ENCODE measurements around the gene TMEM74B. TPM values are rescaled to one million over a fixed set of nuclear protein-coding genes. Genes with fewer than 3 reads are reported as not detected.

Gene TMEM74B
- total and polyA plus RNA-seq, 10 donors, result 0.46 to 2.7 (median 0.77) TPM; not detected in 1

GRCh38 chr20:1146957-1147356 lies 37.8 kb downstream of the TMEM74B start:
- no peaks in the 10 kb centered on the region for H3K27me3 ChIP-seq (replicated peaks in 1 of 7)
- intact Hi-C loops (cut with DNase I; ENCODE audit: low total_unique reads), result no loop called here
- TF ChIP-seq POLR2AphosphoS5 (IDR thresholded peaks at IDR 0.05) (no peak), POLR2A (IDR thresholded peaks at IDR 0.05) (no peak), CTCF (IDR thresholded peaks at IDR 0.05 in 8 of 11, conservative IDR thresholded peaks at IDR 0.05 in 3 of 11) (no peak)
- no peak overlapping the region for H3K27ac ChIP-seq
- WGBS, 5 donors, result 90 to 97% (median 93%) methylated on average over 5 of the region's 5 CpGs
- H3K36me3 ChIP-seq, result peaks cover 0 to 99% (median 36%) of the 10 kb centered on the region in 6 donors
- peaks cover 0 to 13% (median 0%) of the 10 kb centered on the region in 6 donors for H3K4me1 ChIP-seq
- H3K9me3 ChIP-seq, result no peaks in the 10 kb centered on the region
- DNase-seq, result no peak
- no peak overlapping the region for H3K4me3 ChIP-seq

GRCh38 chr20:1144401-1145172 lies 40.2 kb downstream of the TMEM74B start:
- no peak for DNase-seq
- no peaks in the 10 kb centered on the region for H3K9me3 ChIP-seq
- peaks cover 0 to 13% (median 0%) of the 10 kb centered on the region in 6 donors for H3K4me1 ChIP-seq
- H3K36me3 ChIP-seq, result peaks cover 0 to 99% (median 51%) of the 10 kb centered on the region in 6 donors
- H3K27me3 ChIP-seq (replicated peaks in 1 of 7), result no peaks in the 10 kb centered on the region
- 81 to 93% (median 92%) methylated on average over 10 of the region's 10 CpGs for WGBS, 5 donors
- H3K4me3 ChIP-seq, result no peak overlapping the region
- no peak overlapping the region for H3K27ac ChIP-seq
- TF ChIP-seq CTCF (IDR thresholded peaks at IDR 0.05 in 8 of 11, conservative IDR thresholded peaks at IDR 0.05 in 3 of 11), result no peak
- TF ChIP-seq POLR2A (IDR thresholded peaks at IDR 0.05), result no peak
- intact Hi-C loops (cut with DNase I; ENCODE audit: low total_unique reads), result no loop called here

- no peak overlapping the region for H3K4me3 ChIP-seq
- H3K9me3 ChIP-seq, result no peaks in the 10 kb centered on the region
- 80 to 84% (median 83%) methylated on average over 4 of the region's 4 CpGs for WGBS, 5 donors
- H3K4me1 ChIP-seq, result peaks cover 0 to 22% (median 0%) of the 10 kb centered on the region in 6 donors
- H3K27ac ChIP-seq, result no peak overlapping the region
- H3K36me3 ChIP-seq, result peaks cover 3 to 94% (median 80%) of the 10 kb centered on the region in 6 donors
- H3K27me3 ChIP-seq (replicated peaks in 1 of 7), result no peaks in the 10 kb centered on the region
- intact Hi-C loops (cut with DNase I; ENCODE audit: low total_unique reads), result no loop called here
- no peak for DNase-seq
- TF ChIP-seq POLR2A (IDR thresholded peaks at IDR 0.05), result no peak
- TF ChIP-seq POLR2AphosphoS5 (IDR thresholded peaks at IDR 0.05), result no peak
- no peak for TF ChIP-seq CTCF (IDR thresholded peaks at IDR 0.05 in 8 of 11, conservative IDR thresholded peaks at IDR 0.05 in 3 of 11)
Measured at GRCh38 chr20:1137236-1137635, 47.5 kb downstream of the TMEM74B start.

GRCh38 chr20:1134836-1135235 lies 49.9 kb downstream of the TMEM74B start:
- intact Hi-C loops (cut with DNase I; ENCODE audit: low total_unique reads), result no loop called here
- no peak overlapping the region for H3K4me3 ChIP-seq
- H3K9me3 ChIP-seq, result no peaks in the 10 kb centered on the region
- TF ChIP-seq POLR2AphosphoS5 (IDR thresholded peaks at IDR 0.05) (peak in 1 of 3 donors; percentile 10), CTCF (IDR thresholded peaks at IDR 0.05 in 8 of 11, conservative IDR thresholded peaks at IDR 0.05 in 3 of 11) (no peak)
- H3K27ac ChIP-seq, result no peak overlapping the region
- DNase-seq, result no peak
- H3K27me3 ChIP-seq (replicated peaks in 1 of 7), result no peaks in the 10 kb centered on the region
- H3K4me1 ChIP-seq, result peaks cover 0 to 45% (median 15%) of the 10 kb centered on the region in 6 donors
- H3K36me3 ChIP-seq, result peaks cover 3 to 94% (median 83%) of the 10 kb centered on the region in 6 donors
- WGBS, 5 donors, result 92 to 97% (median 93%) methylated on average over 9 to 12 of the region's 12 CpGs

All from spleen (tissue), 11 donors.